ENCODE results near the gene GRB10.
"Not testable (repeated sequence)": the region's sequence is repeated elsewhere in the genome, so short reads cannot be mapped to it uniquely, and the experiment has no call there.

Gene GRB10

GRCh38 chr7:50598460-50599343 lies 184.0 kb downstream of the GRB10 start:
- DNase-seq: no peak

GRCh38 chr7:50596484-50596883 lies 186.2 kb downstream of the GRB10 start:
- no peak for DNase-seq

GRCh38 chr7:50595491-50596102 lies 187.1 kb downstream of the GRB10 start:
- peak; percentile 44 for DNase-seq

- no peak for DNase-seq
These were observed 187.8 kb downstream of the GRB10 start for GRCh38 chr7:50594734-50595485.

- no peak for DNase-seq
These were observed 188.6 kb downstream of the GRB10 start for GRCh38 chr7:50594136-50594535.

- DNase-seq: no peak
These were observed 189.8 kb downstream of the GRB10 start for GRCh38 chr7:50592940-50593339.

- DNase-seq: no peak
These were observed 190.9 kb downstream of the GRB10 start for GRCh38 chr7:50591480-50592438.

GRCh38 chr7:50591098-50591479 lies 191.6 kb downstream of the GRB10 start:
- DNase-seq: no peak

- no peak for DNase-seq
These were observed 192.2 kb downstream of the GRB10 start for GRCh38 chr7:50590535-50590934.

- no peak for DNase-seq
These were observed 193.3 kb downstream of the GRB10 start for GRCh38 chr7:50589364-50589763.

- peak; percentile 49 for DNase-seq
These were observed 193.8 kb downstream of the GRB10 start for GRCh38 chr7:50588937-50589336.

GRCh38 chr7:50587737-50588136 lies 195.0 kb downstream of the GRB10 start:
- DNase-seq: no peak

GRCh38 chr7:50584793-50585408 lies 197.8 kb downstream of the GRB10 start:
- DNase-seq: no peak

GRCh38 chr7:50584386-50584785 lies 198.3 kb downstream of the GRB10 start:
- no peak for DNase-seq

GRCh38 chr7:50583295-50583694 lies 199.4 kb downstream of the GRB10 start:
- DNase-seq: not testable (repeated sequence)

- not testable (repeated sequence) for DNase-seq
These were observed 200.4 kb downstream of the GRB10 start for GRCh38 chr7:50582271-50582670.

GRCh38 chr7:50580666-50581065 lies 202.0 kb downstream of the GRB10 start:
- DNase-seq: not testable (repeated sequence)

- no peak for DNase-seq
These were observed 202.6 kb downstream of the GRB10 start for GRCh38 chr7:50580057-50580456.

GRCh38 chr7:50578105-50578504 lies 204.6 kb downstream of the GRB10 start:
- DNase-seq: not testable (repeated sequence)

- no peak for DNase-seq
These were observed 205.1 kb downstream of the GRB10 start for GRCh38 chr7:50577569-50577968.

GRCh38 chr7:50576388-50576787 lies 206.3 kb downstream of the GRB10 start:
- DNase-seq: not testable (repeated sequence)

- no peak for DNase-seq
These were observed 214.9 kb downstream of the GRB10 start for GRCh38 chr7:50567715-50568261.
